Mesendoderm (in vitro differentiated cells): ENCODE measurements around the gene MCU.

ENCODE experiments used
- DNase-seq: peaks from one replicate; pipeline ENCODE4 v3.0.0; 2013
- H2AK5ac ChIP-seq: 2 replicates; pipeline ENCODE4 v1.6.1; 2013; ENCODE audit warnings: low read length, inconsistent platforms
- H2BK120ac ChIP-seq: 2 replicates; pipeline ENCODE4 v1.6.1; 2013; ENCODE audit warnings: low read depth, mild to moderate bottlenecking, low read length, moderate library complexity, mixed read lengths
- H2BK15ac ChIP-seq: replicated peaks from 2 replicates; pipeline ENCODE4 v1.6.1; 2013; ENCODE audit warnings: low read depth, mild to moderate bottlenecking, moderate library complexity
- H2BK5ac ChIP-seq: 2 replicates; pipeline ENCODE4 v1.6.1; 2013; ENCODE audit warnings: low read length, inconsistent platforms
- H3K18ac ChIP-seq: 2 replicates; pipeline ENCODE4 v1.6.1; 2013; ENCODE audit warnings: mild to moderate bottlenecking, low read length, mixed read lengths
- H3K23ac ChIP-seq: one replicate; pipeline ENCODE4 v1.6.1; 2013; ENCODE audit warnings: low read length
- H3K27ac ChIP-seq: 2 replicates; pipeline ENCODE4 v1.5.1; 2013; ENCODE audit warnings: low read depth, mild to moderate bottlenecking, inconsistent platforms, low read length, moderate library complexity
- H3K27me3 ChIP-seq: 2 replicates; pipeline ENCODE4 v1.6.1; 2013; ENCODE audit warnings: low read length, control low read depth, mild to moderate bottlenecking, inconsistent platforms; ENCODE audit not compliant: insufficient read depth, poor library complexity
- H3K36me3 ChIP-seq: 2 replicates; pipeline ENCODE4 v1.6.1; 2013; ENCODE audit warnings: low read length, inconsistent platforms; ENCODE audit not compliant: control insufficient read depth, insufficient read depth
- H3K4ac ChIP-seq: one replicate; pipeline ENCODE4 v1.6.1; 2013; ENCODE audit warnings: low read depth, mild to moderate bottlenecking, low read length, moderate library complexity
- H3K4me1 ChIP-seq: 2 replicates; pipeline ENCODE4 v1.6.1; 2013; ENCODE audit warnings: low read depth, low read length, inconsistent platforms; ENCODE audit not compliant: control insufficient read depth
- H3K4me2 ChIP-seq: 2 replicates; pipeline ENCODE4 v1.6.1; 2013; ENCODE audit warnings: low read length
- H3K4me3 ChIP-seq: 2 replicates; pipeline ENCODE4 v1.5.1; 2013; ENCODE audit warnings: mild to moderate bottlenecking, low read length
- H3K56ac ChIP-seq: one replicate; pipeline ENCODE4 v1.6.1; 2013; ENCODE audit warnings: low read length
- H3K79me1 ChIP-seq: 2 replicates; pipeline ENCODE4 v1.6.1; 2013; ENCODE audit warnings: low read length, inconsistent platforms
- H3K79me2 ChIP-seq: 2 replicates; pipeline ENCODE4 v1.6.1; 2013; ENCODE audit warnings: mild to moderate bottlenecking, low read length; ENCODE audit not compliant: control insufficient read depth, insufficient read depth
- H3K9ac ChIP-seq: 2 replicates; pipeline ENCODE4 v1.6.1; 2013; ENCODE audit warnings: low read length, inconsistent platforms
- H4K5ac ChIP-seq: one replicate; pipeline ENCODE4 v1.6.1; 2013; ENCODE audit warnings: low read length
- H4K8ac ChIP-seq: one replicate; pipeline ENCODE4 v1.6.1; 2013; ENCODE audit warnings: low read depth, mild to moderate bottlenecking, control low read depth, low read length, moderate library complexity
- WGBS: extraction: QIAGEN DNeasy Blood & Tissue Kit; methylation state at CpG from one replicate; pipeline ENCODE4 v1.1.7; 2013; ENCODE audit warnings: low lambda C conversion rate, missing lambda C conversion rate; ENCODE audit not compliant: insufficient coverage; ENCODE audit errors: extremely low coverage; 5-methylcytosine and 5-hydroxymethylcytosine counted together

The MCU gene

GRCh38 chr10:72831696-72832409 lies 139.9 kb downstream of the MCU start:
- no peak overlapping the region for H2AK5ac ChIP-seq
- no peak overlapping the region for H2BK15ac ChIP-seq
- no peaks in the 10 kb centered on the region for H3K36me3 ChIP-seq
- H2BK5ac ChIP-seq: no peak overlapping the region
- H3K79me2 ChIP-seq: no peaks in the 10 kb centered on the region
- no peak overlapping the region for H3K4ac ChIP-seq
- no peak overlapping the region for H3K56ac ChIP-seq
- no peak overlapping the region for H3K4me3 ChIP-seq
- no peak overlapping the region for H3K9ac ChIP-seq
- H4K8ac ChIP-seq: no peak overlapping the region
- no CpG with 5 or more reads among the region's 8 CpGs for WGBS
- no peak overlapping the region for H2BK120ac ChIP-seq
- H3K27ac ChIP-seq: no peak overlapping the region
- DNase-seq: no peak
- H3K27me3 ChIP-seq: no peaks in the 10 kb centered on the region
- H3K18ac ChIP-seq: no peak overlapping the region
- no peaks in the 10 kb centered on the region for H3K4me1 ChIP-seq
- H4K5ac ChIP-seq: no peak overlapping the region
- peaks cover 2% of the 10 kb centered on the region for H3K79me1 ChIP-seq
- H3K23ac ChIP-seq: no peak overlapping the region
- H3K4me2 ChIP-seq: no peak overlapping the region

GRCh38 chr10:72832701-72833100 lies 140.8 kb downstream of the MCU start:
- Histone ChIP-seq H2BK5ac (no peak overlapping the region), H4K8ac (no peak overlapping the region), H3K18ac (no peak overlapping the region), H3K23ac (no peak overlapping the region), H3K4ac (no peak overlapping the region), H4K5ac (no peak overlapping the region), H3K9ac (no peak overlapping the region), H3K36me3 (no peaks in the 10 kb centered on the region), H3K27ac (no peak overlapping the region), H2AK5ac (no peak overlapping the region), H3K27me3 (no peaks in the 10 kb centered on the region), H3K79me2 (no peaks in the 10 kb centered on the region), H3K4me3 (no peak overlapping the region), H2BK120ac (no peak overlapping the region), H3K4me2 (no peak overlapping the region), H3K79me1 (peaks cover 2% of the 10 kb centered on the region), H2BK15ac (no peak overlapping the region), H3K56ac (no peak overlapping the region), H3K4me1 (no peaks in the 10 kb centered on the region)
- no peak for DNase-seq

DNA sequence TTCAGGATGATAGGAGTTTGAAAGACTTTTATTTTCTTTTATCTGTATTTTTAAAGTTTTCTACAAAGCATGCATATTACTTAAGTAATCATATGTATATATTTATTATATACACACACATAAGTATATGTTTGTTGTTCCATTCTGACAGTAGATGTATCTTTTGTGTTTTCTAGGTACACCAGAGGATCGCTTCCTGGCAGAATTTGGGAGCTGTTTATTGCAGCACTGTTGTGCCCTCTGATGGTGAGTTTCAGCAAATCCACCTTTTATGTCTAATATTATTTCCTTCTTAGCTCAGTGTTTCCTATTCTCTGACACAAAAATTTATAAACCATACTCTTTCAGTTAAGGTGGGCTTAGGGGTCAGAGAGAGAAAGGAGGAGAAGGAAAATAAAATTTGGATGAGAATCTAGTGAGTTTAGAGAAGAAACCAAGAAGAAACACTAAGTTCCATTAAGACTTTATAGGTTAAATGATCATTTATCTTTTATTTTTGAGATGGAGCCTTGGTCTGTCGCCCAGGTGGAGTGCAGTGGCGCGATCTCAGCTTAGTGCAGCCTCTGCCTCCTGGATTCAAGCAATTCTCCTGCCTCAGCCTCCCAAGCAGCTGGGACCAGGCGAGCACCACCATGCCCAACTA lies 142.4 kb downstream of the MCU start:
- Histone ChIP-seq H3K4me3 (no peak overlapping the region), H4K8ac (no peak overlapping the region), H3K4me2 (no peak overlapping the region), H2BK120ac (no peak overlapping the region), H3K56ac (no peak overlapping the region), H3K18ac (no peak overlapping the region), H3K9ac (no peak overlapping the region), H3K4ac (peak overlapping the region; percentile 43), H3K79me2 (no peaks in the 10 kb centered on the region), H3K27ac (no peak overlapping the region), H3K23ac (no peak overlapping the region), H2BK15ac (no peak overlapping the region), H2BK5ac (no peak overlapping the region), H3K4me1 (no peaks in the 10 kb centered on the region), H2AK5ac (no peak overlapping the region), H3K27me3 (no peaks in the 10 kb centered on the region), H4K5ac (no peak overlapping the region), H3K79me1 (peaks cover 2% of the 10 kb centered on the region), H3K36me3 (no peaks in the 10 kb centered on the region)
- DNase-seq: peak; percentile 68
- no CpG with 5 or more reads among the region's 5 CpGs for WGBS

GRCh38 chr10:72840319-72840718 lies 148.4 kb downstream of the MCU start:
- Histone ChIP-seq H3K36me3 (no peaks in the 10 kb centered on the region), H2BK120ac (no peak overlapping the region), H3K27ac (no peak overlapping the region), H3K23ac (no peak overlapping the region), H3K27me3 (no peaks in the 10 kb centered on the region), H3K4ac (no peak overlapping the region), H2BK15ac (no peak overlapping the region), H2AK5ac (no peak overlapping the region), H4K5ac (no peak overlapping the region), H3K4me3 (no peak overlapping the region), H3K9ac (no peak overlapping the region), H2BK5ac (no peak overlapping the region), H3K79me2 (no peaks in the 10 kb centered on the region), H3K79me1 (no peaks in the 10 kb centered on the region), H3K4me2 (no peak overlapping the region), H3K4me1 (no peaks in the 10 kb centered on the region), H3K56ac (no peak overlapping the region), H4K8ac (no peak overlapping the region), H3K18ac (no peak overlapping the region)
- no peak for DNase-seq

DNA sequence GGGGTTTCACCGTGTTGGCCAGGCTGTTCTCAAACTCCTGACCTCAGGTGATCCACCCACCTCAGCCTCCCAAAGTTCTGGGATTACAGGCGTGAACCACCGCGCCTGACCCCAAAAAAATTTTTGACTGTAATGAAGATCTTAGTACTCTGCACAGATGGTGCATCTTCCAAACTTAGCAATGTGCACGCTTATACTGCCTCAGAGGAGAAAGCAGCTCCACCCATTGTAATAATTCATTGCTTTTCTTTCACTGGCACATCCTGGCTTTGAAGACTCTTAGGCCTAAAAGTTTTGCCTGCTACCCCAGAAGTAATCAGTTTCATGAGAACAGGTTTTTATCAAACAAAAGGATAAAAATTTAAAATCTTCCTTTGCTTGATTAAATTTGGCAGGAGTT lies 149.5 kb downstream of the MCU start:
- no peak overlapping the region for H3K4ac ChIP-seq
- H3K79me1 ChIP-seq: no peaks in the 10 kb centered on the region
- no peak overlapping the region for H4K5ac ChIP-seq
- no peaks in the 10 kb centered on the region for H3K27me3 ChIP-seq
- no peak overlapping the region for H3K23ac ChIP-seq
- no peak overlapping the region for H3K18ac ChIP-seq
- H2BK5ac ChIP-seq: no peak overlapping the region
- no peak overlapping the region for H3K4me2 ChIP-seq
- no peaks in the 10 kb centered on the region for H3K36me3 ChIP-seq
- no peak overlapping the region for H3K56ac ChIP-seq
- H3K4me3 ChIP-seq: no peak overlapping the region
- H3K9ac ChIP-seq: no peak overlapping the region
- no peak overlapping the region for H2BK15ac ChIP-seq
- no CpG with 5 or more reads among the region's 5 CpGs for WGBS
- H2AK5ac ChIP-seq: no peak overlapping the region
- no peak overlapping the region for H2BK120ac ChIP-seq
- no peaks in the 10 kb centered on the region for H3K79me2 ChIP-seq
- no peaks in the 10 kb centered on the region for H3K4me1 ChIP-seq
- H3K27ac ChIP-seq: no peak overlapping the region
- no peak overlapping the region for H4K8ac ChIP-seq
- no peak for DNase-seq

DNA sequence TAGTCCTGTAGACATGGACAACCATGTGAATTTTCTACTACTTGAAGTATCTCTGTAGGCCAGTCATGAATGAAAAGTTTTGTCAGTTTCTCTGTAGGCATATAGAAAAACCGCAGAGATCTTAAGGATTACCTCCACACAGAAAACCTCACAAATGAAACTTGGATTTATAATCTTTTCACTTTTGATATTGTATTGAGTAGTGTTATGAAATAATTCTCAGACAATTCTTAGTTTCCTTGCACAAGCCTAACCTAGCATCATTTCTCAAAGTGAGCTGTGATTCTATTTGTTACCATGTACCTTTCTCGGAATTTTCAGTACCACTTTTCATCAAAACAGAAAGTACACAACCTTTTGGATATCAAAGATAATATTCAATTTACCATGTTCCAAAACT lies 150.2 kb downstream of the MCU start:
- H2BK120ac ChIP-seq: no peak overlapping the region

More for the DNA sequence above, 150.2 kb downstream of the MCU start:
- Histone ChIP-seq H4K8ac (no peak overlapping the region), H2BK5ac (no peak overlapping the region), H3K23ac (no peak overlapping the region), H3K27ac (no peak overlapping the region), H3K79me1 (no peaks in the 10 kb centered on the region), H3K4me1 (no peaks in the 10 kb centered on the region), H3K4me3 (no peak overlapping the region), H3K36me3 (no peaks in the 10 kb centered on the region), H3K79me2 (no peaks in the 10 kb centered on the region), H3K4me2 (no peak overlapping the region), H2AK5ac (no peak overlapping the region), H3K9ac (no peak overlapping the region), H3K56ac (no peak overlapping the region), H4K5ac (no peak overlapping the region), H2BK15ac (no peak overlapping the region), H3K4ac (no peak overlapping the region), H3K18ac (no peak overlapping the region), H3K27me3 (no peaks in the 10 kb centered on the region)
- WGBS: no CpG with 5 or more reads among the region's 2 CpGs
- DNase-seq: no peak
